ENCODE results near the gene NXNL1. TPM values are rescaled to one million over a fixed set of nuclear protein-coding genes. Genes with fewer than 3 reads are reported as not detected.
A peak's percentile ranks its signal among the peaks of the same experiment; 100 is the strongest.

The NXNL1 gene
- total and polyA plus RNA-seq, 9 of the 15 experiments (the other 6 are each of a cell fraction or from before 2014, with no cell fraction given), result not detected

DNA sequence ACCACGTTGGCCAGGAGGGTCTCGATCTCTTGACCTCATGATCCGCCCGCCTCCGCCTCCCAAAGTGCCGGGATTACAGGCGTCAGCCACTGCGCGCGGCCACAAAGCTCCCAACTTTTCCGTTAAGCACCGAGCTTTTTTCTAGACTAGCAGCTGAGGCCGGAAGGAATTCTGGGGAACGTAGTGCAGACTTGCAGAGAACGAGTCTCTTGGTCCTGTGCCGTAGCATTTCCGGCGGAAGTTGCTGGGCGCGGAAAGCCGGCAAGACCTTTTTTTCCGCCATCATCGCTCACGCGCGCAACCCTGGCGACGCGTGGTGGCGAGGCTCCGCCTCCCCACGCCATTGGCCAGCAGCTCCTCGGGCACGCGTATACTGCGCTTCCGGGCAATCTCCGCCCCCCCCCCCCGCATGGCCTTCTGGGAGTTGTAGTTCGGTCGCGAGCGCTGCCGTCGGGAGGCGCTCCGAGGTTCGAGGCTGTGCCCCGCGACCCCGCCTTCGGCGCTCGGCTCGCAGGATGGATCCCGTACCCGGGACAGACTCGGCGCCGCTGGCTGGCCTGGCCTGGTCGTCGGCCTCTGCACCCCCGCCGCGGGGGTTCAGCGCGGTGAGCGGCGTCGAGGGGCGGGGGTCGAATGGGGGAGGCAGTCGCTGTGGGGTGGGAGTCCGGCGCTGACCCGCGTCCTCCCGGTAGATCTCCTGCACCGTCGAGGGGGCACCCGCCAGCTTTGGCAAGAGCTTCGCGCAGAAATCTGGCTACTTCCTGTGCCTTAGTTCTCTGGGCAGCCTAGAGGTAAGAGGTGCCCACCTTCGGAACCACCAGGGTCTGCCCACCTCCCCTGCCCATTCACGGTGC is 40.9 kb downstream of the NXNL1 start, which contains the start of gene MVB12A (continued):
- no peak for TF ChIP-seq U2AF2 (optimal IDR thresholded peaks at IDR 0.05; ENCODE audit: low read depth, low read length)
- no peak for TF ChIP-seq ZNF12 (CRISPR knock-in tag; IDR thresholded peaks at IDR 0.05)
- peak; percentile 98 for TF ChIP-seq ADNP (tag; IDR thresholded peaks at IDR 0.05)
- peak; percentile 58 to 71; a peak in 3 of 4 replicates for TF ChIP-seq FOXK2 (conservative IDR thresholded peaks at IDR 0.05 in 1 of 2, IDR thresholded peaks at IDR 0.05 in 1 of 2; ENCODE audit: low read depth in 2 of 2)
- TF ChIP-seq, protein P1, sequence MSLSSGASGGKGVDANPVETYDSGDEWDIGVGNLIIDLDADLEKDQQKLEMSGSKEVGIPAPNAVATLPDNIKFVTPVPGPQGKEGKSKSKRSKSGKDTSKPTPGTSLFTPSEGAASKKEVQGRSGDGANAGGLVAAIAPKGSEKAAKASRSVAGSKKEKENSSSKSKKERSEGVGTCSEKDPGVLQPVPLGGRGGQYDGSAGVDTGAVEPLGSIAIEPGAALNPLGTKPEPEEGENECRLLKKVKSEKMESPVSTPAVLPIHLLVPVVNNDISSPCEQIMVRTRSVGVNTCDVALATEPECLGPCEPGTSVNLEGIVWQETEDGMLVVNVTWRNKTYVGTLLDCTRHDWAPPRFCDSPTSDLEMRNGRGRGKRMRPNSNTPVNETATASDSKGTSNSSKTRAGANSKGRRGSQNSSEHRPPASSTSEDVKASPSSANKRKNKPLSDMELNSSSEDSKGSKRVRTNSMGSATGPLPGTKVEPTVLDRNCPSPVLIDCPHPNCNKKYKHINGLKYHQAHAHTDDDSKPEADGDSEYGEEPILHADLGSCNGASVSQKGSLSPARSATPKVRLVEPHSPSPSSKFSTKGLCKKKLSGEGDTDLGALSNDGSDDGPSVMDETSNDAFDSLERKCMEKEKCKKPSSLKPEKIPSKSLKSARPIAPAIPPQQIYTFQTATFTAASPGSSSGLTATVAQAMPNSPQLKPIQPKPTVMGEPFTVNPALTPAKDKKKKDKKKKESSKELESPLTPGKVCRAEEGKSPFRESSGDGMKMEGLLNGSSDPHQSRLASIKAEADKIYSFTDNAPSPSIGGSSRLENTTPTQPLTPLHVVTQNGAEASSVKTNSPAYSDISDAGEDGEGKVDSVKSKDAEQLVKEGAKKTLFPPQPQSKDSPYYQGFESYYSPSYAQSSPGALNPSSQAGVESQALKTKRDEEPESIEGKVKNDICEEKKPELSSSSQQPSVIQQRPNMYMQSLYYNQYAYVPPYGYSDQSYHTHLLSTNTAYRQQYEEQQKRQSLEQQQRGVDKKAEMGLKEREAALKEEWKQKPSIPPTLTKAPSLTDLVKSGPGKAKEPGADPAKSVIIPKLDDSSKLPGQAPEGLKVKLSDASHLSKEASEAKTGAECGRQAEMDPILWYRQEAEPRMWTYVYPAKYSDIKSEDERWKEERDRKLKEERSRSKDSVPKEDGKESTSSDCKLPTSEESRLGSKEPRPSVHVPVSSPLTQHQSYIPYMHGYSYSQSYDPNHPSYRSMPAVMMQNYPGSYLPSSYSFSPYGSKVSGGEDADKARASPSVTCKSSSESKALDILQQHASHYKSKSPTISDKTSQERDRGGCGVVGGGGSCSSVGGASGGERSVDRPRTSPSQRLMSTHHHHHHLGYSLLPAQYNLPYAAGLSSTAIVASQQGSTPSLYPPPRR (CRISPR knock-in tag; IDR thresholded peaks at IDR 0.05; ENCODE audit: borderline replicate concordance), result no peak
- TF ChIP-seq, protein P2, sequence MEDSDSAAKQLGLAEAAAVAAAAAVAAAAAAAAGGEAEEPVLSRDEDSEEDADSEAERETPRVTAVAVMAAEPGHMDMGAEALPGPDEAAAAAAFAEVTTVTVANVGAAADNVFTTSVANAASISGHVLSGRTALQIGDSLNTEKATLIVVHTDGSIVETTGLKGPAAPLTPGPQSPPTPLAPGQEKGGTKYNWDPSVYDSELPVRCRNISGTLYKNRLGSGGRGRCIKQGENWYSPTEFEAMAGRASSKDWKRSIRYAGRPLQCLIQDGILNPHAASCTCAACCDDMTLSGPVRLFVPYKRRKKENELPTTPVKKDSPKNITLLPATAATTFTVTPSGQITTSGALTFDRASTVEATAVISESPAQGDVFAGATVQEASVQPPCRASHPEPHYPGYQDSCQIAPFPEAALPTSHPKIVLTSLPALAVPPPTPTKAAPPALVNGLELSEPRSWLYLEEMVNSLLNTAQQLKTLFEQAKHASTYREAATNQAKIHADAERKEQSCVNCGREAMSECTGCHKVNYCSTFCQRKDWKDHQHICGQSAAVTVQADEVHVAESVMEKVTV (CRISPR knock-in tag; IDR thresholded peaks at IDR 0.05), result peak; percentile 43; the same call in 1 of the 2 replicates
- no peak; a peak in 1 of 4 replicates for TF ChIP-seq SRF (CRISPR knock-in tag; IDR thresholded peaks at IDR 0.05)
- no peak for TF ChIP-seq NFIX (CRISPR knock-in tag; IDR thresholded peaks at IDR 0.05; ENCODE audit: low read depth)
- TF ChIP-seq NELFE (IDR thresholded peaks at IDR 0.05; ENCODE audit: insufficient read depth, insufficient read length), result no peak
- no peak for TF ChIP-seq E2F3 (CRISPR knock-in tag; IDR thresholded peaks at IDR 0.05)
- peak; percentile 93 to 94 for TF ChIP-seq NRF1 (conservative IDR thresholded peaks at IDR 0.05 in 1 of 2, IDR thresholded peaks at IDR 0.05 in 1 of 2)
- TF ChIP-seq MYC (IDR thresholded peaks at IDR 0.05; ENCODE audit: low read depth, low read length), result peak; percentile 89
- no peak for TF ChIP-seq MYC (CRISPR knock-in tag; IDR thresholded peaks at IDR 0.05; ENCODE audit: borderline replicate concordance, low read depth)
- TF ChIP-seq PPARD (CRISPR knock-in tag; IDR thresholded peaks at IDR 0.05), result no peak
- peak; percentile 52 to 91 (median 86) for TF ChIP-seq YY1 (IDR thresholded peaks at IDR 0.05; ENCODE audit: borderline replicate concordance in 1 of 3, control insufficient read depth in 1 of 3, extremely low read depth in 1 of 3, insufficient read depth in 3 of 3, insufficient read length in 1 of 3, insufficient replicate concordance in 2 of 3, low read depth in 1 of 3, low read length in 2 of 3)
- TF ChIP-seq HCFC1 (IDR thresholded peaks at IDR 0.05; ENCODE audit: low read depth, low read length), result peak; percentile 95
- TF ChIP-seq ZNF263 (CRISPR knock-in tag; IDR thresholded peaks at IDR 0.05; ENCODE audit: borderline replicate concordance), result no peak
- TF ChIP-seq ZNF583 (CRISPR knock-in tag; IDR thresholded peaks at IDR 0.05), result 0 out of 2 replicates have a peak, but pooled peaks have one; percentile 24
- TF ChIP-seq DNMT1 (IDR thresholded peaks at IDR 0.05), result no peak
